ENCODE measurements around the gene AGBL2. TPM values are rescaled to one million over a fixed set of nuclear protein-coding genes. Genes with fewer than 3 reads are reported as not detected.

Gene AGBL2
- total RNA-seq, 1 donor from 2014 or later = 0.26 TPM

- no peak for DNase-seq (ENCODE audit: low read depth, low spot score)
These were observed 83.7 kb downstream of the AGBL2 start for GRCh38 chr11:47631473-47631872.

DNA sequence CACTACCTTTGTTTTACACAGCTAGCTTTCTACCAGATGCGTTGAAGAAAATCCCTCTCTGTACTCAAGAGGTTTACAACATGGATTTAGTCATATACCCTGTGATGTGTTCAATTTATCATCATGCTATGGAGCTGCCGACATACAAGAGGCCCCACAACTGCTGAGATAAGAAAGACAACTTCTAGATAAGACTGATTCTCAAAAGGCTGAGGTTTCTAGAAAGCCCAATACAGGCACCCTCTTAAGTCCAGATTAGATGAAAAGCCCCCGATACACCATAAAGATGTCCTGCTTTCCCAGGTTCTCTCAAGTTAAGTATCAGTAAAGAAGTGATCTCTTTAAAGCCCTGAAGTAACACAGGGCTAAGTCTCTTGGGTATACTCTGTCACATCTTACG lies 87.1 kb downstream of the AGBL2 start:
- DNase-seq (ENCODE audit: low read depth, low spot score) = no peak

DNA sequence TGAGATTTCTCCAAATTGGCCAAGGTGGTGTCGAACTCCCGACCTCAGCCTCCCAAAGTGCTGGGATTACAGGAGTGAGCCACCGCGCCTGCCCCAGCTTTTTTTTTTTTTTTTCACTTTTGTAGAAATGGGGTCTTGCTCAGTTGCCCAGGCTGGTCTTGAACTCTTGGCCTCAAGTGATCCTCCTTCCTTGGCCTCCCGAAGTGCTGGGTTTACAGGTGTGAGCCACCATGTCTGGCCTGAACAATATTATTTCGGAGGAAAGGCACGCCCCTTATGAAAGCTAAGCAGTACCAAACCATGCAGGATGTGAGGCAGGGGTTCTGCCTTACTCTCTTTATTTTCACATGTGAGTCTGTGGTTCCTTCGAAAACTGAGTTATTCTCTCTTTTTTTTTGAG lies 88.9 kb downstream of the AGBL2 start:
- DNase-seq (ENCODE audit: low read depth, low spot score) = no peak

DNA sequence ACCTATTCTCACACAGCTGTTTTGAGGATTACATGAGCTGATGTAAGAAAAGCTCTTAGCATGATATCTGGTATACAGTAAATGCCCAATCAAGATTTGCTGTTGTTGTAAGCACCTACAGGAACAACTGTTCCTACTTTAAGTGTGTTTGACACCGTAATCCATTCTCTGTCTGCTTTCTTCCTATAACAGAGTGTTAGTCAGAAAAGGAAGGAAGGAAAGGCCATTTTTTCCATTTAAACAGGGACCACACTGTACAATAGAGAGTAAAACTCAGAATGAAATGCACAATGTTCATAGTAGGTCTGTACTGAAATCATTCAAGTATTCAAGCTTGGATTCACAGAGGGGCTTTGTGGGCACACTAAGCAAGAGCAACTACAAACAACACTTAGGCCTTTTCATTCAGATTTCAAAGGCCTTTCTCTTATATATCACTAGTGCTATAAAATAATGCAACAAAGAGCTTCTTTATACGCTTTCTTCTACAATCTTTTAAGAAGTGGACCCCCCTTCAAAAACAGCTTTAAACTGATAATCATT lies 94.3 kb downstream of the AGBL2 start:
- no peak for DNase-seq (ENCODE audit: low read depth, low spot score)

GRCh38 chr11:47617417-47617809 lies 97.8 kb downstream of the AGBL2 start:
- no peak for DNase-seq (ENCODE audit: low read depth, low spot score)

GRCh38 chr11:47616726-47617416 lies 98.3 kb downstream of the AGBL2 start:
- peak; percentile 32 for DNase-seq (ENCODE audit: low read depth, low spot score)

DNA sequence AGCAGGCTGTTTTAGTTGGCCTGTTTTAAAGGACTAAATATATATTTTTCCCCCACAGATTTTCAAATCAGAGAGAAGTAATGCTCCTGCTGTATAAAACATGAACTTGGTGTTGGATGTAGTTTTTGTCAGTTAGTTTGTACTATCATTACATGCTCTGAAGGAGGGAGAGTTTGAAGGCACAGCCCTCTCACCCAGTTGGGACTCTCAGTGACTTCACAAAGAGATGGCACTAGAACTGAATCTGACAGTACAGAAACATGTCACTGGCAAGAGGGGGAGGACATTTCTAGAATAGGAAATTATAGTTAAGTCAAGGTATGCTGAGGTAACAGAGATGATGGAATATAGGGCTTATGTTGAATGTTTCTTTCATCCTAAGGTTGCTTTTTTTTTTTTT lies 99.9 kb downstream of the AGBL2 start:
- DNase-seq (ENCODE audit: low read depth, low spot score) = no peak

DNA sequence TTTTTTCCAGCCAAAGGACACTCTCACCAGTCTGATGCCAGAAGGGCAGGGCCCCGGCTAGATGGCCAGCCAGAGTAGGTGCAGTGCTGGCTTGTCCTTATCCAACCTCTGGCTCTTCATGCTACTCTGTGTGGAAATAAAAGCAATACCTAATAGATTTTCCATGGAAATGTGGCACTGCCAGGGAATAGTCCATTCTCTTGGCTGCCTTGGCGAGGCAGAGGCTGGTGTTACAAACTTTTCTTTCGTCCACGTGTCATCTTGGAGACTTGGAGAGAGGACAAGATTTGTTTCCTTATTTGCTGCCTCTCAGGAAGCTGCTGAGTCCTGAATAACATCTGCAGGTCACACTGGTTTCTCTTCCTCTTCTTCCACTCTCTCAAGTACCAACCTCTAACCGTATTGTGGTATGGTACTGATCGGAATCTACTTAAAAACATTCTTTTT lies 103.8 kb downstream of the AGBL2 start:
- DNase-seq (ENCODE audit: low read depth, low spot score) = no peak

GRCh38 chr11:47609675-47610074 lies 105.5 kb downstream of the AGBL2 start:
- DNase-seq (ENCODE audit: low read depth, low spot score) = no peak

Other genes starting within 250 kb of the AGBL2 start
- 75.9 and 127 TPM in 2 replicates for gene CELF1, start 162.2 kb downstream of the AGBL2 start, total RNA-seq
- 81.9 and 104 TPM in 2 replicates for gene PTPMT1, start 149.8 kb downstream of the AGBL2 start, total RNA-seq
- 27.4 and 29.5 TPM in 2 replicates for gene KBTBD4, start 136.4 kb downstream of the AGBL2 start, total RNA-seq
- gene NDUFS3, start 136.3 kb downstream of the AGBL2 start, total RNA-seq = 83.4 and 92.4 TPM in 2 replicates
- gene FAM180B, start 128.7 kb downstream of the AGBL2 start, total RNA-seq = 0.07 TPM in 1 of 2 replicates, not detected in the other
- 0.11 and 0.13 TPM in 2 replicates for gene C1QTNF4, start 121.0 kb downstream of the AGBL2 start, total RNA-seq
- 88.3 and 121 TPM in 2 replicates for gene MTCH2, start 72.8 kb downstream of the AGBL2 start, total RNA-seq
- gene FNBP4, start 52.0 kb upstream of the AGBL2 start, total RNA-seq = 43.6 and 43.9 TPM in 2 replicates
- gene NUP160, start 133.0 kb upstream of the AGBL2 start, total RNA-seq = 27.8 and 40.5 TPM in 2 replicates

Data from pulmonary artery endothelial cell (primary cell).